ENCODE results near the gene EBI3.
"Not testable (repeated sequence)": the region's sequence is repeated elsewhere in the genome, so short reads cannot be mapped to it uniquely, and the experiment has no call there.

EBI3 gene

DNA sequence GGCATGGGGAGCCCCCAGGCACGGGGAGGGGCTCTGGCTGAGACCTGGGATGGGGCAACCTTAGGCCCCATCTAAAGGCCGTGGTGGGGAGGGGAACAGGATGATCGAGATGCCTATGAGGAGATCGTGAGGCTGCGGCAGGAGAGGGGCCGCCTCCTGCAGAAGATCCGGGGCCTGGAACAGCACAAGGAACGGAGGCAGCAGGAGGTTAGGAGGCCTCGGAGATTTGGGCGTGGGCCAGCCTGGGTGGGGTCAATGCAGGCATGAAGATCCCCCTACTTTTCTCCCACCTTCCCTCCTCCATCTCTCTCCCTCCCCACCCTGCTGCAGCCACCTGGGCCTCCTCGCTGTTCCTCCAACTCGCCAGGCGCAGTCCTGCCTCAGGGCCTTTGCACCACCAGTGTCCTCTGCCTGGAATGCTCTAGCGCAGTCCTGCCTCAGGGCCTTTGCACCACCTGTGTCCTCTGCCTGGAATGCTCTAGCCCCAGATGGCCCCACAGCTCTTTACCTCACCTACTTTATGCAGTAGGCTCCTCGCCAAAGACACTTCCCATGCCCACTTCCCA, 19.1 kb upstream of the EBI3 start:
- no peaks in the 10 kb centered on the region for H3K36me3 ChIP-seq
- no peaks in the 10 kb centered on the region for H3K9me3 ChIP-seq (ENCODE audit: severe bottlenecking)
- no peak overlapping the region for H3K27ac ChIP-seq
- H3K4me3 ChIP-seq (ENCODE audit: low read depth, low read length) = no peak overlapping the region
- TF ChIP-seq, protein P1, sequence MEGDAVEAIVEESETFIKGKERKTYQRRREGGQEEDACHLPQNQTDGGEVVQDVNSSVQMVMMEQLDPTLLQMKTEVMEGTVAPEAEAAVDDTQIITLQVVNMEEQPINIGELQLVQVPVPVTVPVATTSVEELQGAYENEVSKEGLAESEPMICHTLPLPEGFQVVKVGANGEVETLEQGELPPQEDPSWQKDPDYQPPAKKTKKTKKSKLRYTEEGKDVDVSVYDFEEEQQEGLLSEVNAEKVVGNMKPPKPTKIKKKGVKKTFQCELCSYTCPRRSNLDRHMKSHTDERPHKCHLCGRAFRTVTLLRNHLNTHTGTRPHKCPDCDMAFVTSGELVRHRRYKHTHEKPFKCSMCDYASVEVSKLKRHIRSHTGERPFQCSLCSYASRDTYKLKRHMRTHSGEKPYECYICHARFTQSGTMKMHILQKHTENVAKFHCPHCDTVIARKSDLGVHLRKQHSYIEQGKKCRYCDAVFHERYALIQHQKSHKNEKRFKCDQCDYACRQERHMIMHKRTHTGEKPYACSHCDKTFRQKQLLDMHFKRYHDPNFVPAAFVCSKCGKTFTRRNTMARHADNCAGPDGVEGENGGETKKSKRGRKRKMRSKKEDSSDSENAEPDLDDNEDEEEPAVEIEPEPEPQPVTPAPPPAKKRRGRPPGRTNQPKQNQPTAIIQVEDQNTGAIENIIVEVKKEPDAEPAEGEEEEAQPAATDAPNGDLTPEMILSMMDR (IDR thresholded peaks at IDR 0.05; ENCODE audit: low read depth, low read length) = no peak
- DNase-seq = no peak
- H3K27me3 ChIP-seq (ENCODE audit: insufficient read depth, low read depth, severe bottlenecking) = no peaks in the 10 kb centered on the region

DNA sequence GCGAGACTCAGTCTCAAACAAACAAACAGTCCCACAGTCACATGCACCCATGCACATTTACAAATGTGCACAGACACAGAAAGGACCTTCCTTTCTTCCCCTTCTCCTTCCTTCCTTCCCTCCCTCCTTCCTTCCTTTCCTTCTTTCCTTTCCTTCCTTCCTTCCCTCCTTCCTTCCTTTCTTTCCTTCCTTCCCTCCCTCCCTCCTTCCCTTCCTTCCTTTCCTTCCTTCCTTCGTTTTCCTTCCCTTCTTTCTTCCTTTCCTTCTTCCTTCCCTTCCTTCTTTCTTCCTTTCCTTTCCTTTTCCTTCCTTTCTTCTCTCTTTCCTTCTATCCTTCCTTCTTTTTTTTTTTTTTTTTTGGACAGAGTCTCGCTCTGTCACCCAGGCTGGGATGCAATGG, 16.2 kb upstream of the EBI3 start:
- H3K4me3 ChIP-seq (ENCODE audit: low read depth, low read length) = no peak overlapping the region
- no peaks in the 10 kb centered on the region for H3K36me3 ChIP-seq
- peaks cover 3% of the 10 kb centered on the region for H3K9me3 ChIP-seq (ENCODE audit: severe bottlenecking)
- H3K27me3 ChIP-seq (ENCODE audit: insufficient read depth, low read depth, severe bottlenecking) = no peaks in the 10 kb centered on the region
- no peak for DNase-seq
- H3K27ac ChIP-seq = no peak overlapping the region
- TF ChIP-seq, protein P1 (IDR thresholded peaks at IDR 0.05; ENCODE audit: low read depth, low read length) = no peak

DNA sequence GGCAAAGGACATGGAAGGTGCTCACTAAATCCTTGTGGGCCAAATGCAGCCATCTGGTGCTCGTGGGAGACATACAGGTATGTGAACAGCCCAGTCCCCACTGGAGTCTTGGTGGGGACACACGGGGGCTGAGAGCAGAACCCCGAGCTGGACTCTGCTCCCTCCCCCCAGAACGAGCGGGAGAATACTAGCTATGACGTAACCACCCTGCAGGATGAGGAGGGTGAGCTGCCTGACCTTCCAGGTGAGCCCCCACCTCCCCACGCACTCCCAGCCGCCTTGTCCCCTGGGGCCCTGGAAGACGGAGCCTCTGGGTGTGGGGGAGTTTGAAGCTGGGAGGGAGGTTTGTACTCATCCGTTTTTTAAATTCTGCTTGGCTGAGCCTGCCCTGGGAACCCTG, 13.5 kb upstream of the EBI3 start:
- TF ChIP-seq, protein P1 (IDR thresholded peaks at IDR 0.05; ENCODE audit: low read depth, low read length) = no peak
- H3K36me3 ChIP-seq = no peaks in the 10 kb centered on the region
- H3K9me3 ChIP-seq (ENCODE audit: severe bottlenecking) = peaks cover 3% of the 10 kb centered on the region
- H3K4me3 ChIP-seq (ENCODE audit: low read depth, low read length) = no peak overlapping the region
- DNase-seq = no peak
- no peaks in the 10 kb centered on the region for H3K27me3 ChIP-seq (ENCODE audit: insufficient read depth, low read depth, severe bottlenecking)
- no peak overlapping the region for H3K27ac ChIP-seq

DNA sequence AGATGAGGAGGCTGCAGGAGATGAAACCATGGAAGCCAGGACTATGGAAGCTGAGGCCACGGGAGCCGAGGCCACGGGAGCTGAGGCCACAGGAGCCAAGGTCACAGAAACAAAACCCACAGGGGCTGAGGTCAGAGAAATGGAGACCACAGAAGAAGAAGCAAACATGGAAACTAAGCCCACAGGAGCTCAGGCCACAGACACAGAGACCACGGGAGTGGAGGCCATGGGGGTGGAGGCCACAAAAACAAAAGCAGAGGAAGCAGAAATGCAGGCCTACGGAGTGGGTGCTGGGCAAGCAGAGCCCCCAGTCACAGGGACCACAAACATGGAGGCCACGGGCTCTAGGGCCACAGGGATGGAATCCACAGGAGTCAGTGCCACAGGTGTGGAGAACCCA, 12.5 kb upstream of the EBI3 start:
- no peaks in the 10 kb centered on the region for H3K27me3 ChIP-seq (ENCODE audit: insufficient read depth, low read depth, severe bottlenecking)
- no peaks in the 10 kb centered on the region for H3K36me3 ChIP-seq
- H3K27ac ChIP-seq = no peak overlapping the region
- no peak for DNase-seq
- TF ChIP-seq, protein P1 (IDR thresholded peaks at IDR 0.05; ENCODE audit: low read depth, low read length) = no peak
- H3K4me3 ChIP-seq (ENCODE audit: low read depth, low read length) = no peak overlapping the region
- peaks cover 3% of the 10 kb centered on the region for H3K9me3 ChIP-seq (ENCODE audit: severe bottlenecking)

DNA sequence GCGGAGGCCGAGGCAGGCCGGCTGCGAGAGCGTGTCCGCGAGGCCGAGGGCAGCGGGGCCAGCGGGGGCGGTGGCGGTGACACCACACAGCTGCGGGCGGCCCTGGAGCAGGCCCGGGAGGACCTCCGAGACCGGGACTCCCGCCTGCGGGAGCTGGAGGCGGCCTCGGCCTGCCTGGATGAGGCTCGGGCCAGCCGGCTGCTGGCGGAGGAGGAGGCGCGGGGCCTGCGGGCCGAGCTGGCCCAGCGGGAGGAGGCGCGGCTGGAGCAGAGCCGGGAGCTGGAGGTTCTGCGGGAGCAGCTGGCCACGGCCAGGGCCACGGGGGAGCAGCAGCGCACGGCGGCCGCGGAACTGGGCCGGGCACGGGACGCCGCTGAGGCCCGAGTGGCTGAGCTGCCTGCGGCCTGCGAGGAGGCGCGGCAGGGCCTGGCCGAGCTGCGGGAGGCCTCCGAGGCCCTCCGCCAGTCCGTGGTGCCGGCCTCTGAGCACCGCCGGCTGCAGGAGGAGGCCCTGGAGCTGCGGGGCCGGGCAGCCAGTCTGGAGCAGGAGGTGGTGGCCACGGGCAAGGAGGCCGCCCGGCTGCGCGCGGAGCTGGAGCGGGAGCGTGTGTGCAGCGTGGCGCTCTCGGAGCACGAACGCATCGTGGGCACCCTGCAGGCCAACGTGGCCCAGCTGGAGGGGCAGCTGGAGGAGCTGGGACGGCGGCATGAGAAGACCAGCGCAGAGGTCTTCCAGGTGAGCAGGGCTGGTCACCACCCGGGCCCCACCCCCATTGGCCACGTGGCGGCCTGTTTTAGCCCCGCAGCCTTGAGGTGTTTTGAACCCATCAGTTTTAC, 11.7 kb upstream of the EBI3 start:
- no peaks in the 10 kb centered on the region for H3K36me3 ChIP-seq
- H3K4me3 ChIP-seq (ENCODE audit: low read depth, low read length) = no peak overlapping the region
- no peak overlapping the region for H3K27ac ChIP-seq
- H3K9me3 ChIP-seq (ENCODE audit: severe bottlenecking) = peaks cover 3% of the 10 kb centered on the region
- DNase-seq = no peak
- TF ChIP-seq, protein P1 (IDR thresholded peaks at IDR 0.05; ENCODE audit: low read depth, low read length) = no peak
- no peaks in the 10 kb centered on the region for H3K27me3 ChIP-seq (ENCODE audit: insufficient read depth, low read depth, severe bottlenecking)

DNA sequence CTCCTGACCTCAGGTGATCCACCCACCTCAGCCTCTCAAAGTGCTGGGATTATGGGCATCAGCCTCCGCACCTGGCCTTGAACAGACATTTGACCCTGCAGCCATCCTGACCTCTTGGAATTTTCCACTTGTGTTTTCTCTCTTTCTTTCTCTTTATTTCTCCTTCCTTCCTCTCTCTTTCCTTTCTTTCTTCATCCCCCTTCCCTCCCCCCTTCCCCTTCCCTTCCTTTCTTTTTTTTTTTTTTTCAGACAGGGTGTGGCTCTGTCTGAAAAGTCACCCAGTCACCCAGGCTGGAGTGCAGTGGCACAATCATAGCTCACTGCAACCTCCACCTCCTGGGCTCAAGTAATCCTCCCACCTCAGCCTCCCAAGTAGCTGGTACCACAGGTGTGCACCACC, 10.8 kb upstream of the EBI3 start:
- H3K4me3 ChIP-seq (ENCODE audit: low read depth, low read length); DNase-seq; H3K27ac ChIP-seq; H3K27me3 ChIP-seq (ENCODE audit: insufficient read depth, low read depth, severe bottlenecking); H3K36me3 ChIP-seq; H3K9me3 ChIP-seq (ENCODE audit: severe bottlenecking): not testable (repeated sequence)

Measured in WERI-Rb-1 (cell line).